Psoas muscle (tissue), 8 donors: ENCODE data around the gene RAB30. TPM values are rescaled to one million over a fixed set of nuclear protein-coding genes. Genes with fewer than 3 reads are reported as not detected.

Source experiments
- ATAC-seq, 4 donors: fragments of 200-7000 bp; cut with Tn5 transposase; one replicate each; pipeline ENCODE4 v1.9.1; 2020; ENCODE audit warnings: moderate library complexity in 3 of 4, mild to moderate bottlenecking in 2 of 4
- DNase-seq, 2 donors: peaks; one replicate each; pipeline ENCODE4 v3.0.0-alpha.2; 2020
- H3K27ac ChIP-seq: fragments of 200-600 bp; one replicate; pipeline ENCODE4 v1.8.0; 2022
- H3K27me3 ChIP-seq, 3 donors: fragments of 200-600 bp in 1 of 3; one replicate each; pipeline versions ENCODE4 v1.6.1 to v1.8.0; 2013 to 2022; ENCODE audit warnings: low read length in 2 of 3, mild to moderate bottlenecking in 2 of 3, moderate library complexity in 1 of 3; ENCODE audit not compliant: insufficient read depth in 3 of 3
- H3K36me3 ChIP-seq, 2 donors: fragments of 200-600 bp in 1 of 2; one replicate each; pipeline versions ENCODE4 v1.6.1 to v1.8.0; 2013 to 2022; ENCODE audit warnings: low read depth in 1 of 2, mild to moderate bottlenecking in 1 of 2, moderate library complexity in 1 of 2; ENCODE audit not compliant: insufficient read depth in 1 of 2
- H3K4me1 ChIP-seq: fragments of 200-600 bp; one replicate; pipeline ENCODE4 v1.8.0; 2022
- H3K4me3 ChIP-seq: fragments of 200-600 bp; one replicate; pipeline ENCODE4 v1.8.0; 2022; ENCODE audit warnings: mild to moderate bottlenecking
- H3K9me3 ChIP-seq: fragments of 200-600 bp; one replicate; pipeline ENCODE4 v1.8.0; 2022
- WGBS, 3 donors: extraction: QIAGEN DNeasy Blood & Tissue Kit; methylation state at CpG; one replicate each; pipeline versions ENCODE4 v1.1.6 to v1.1.7; 2013; 5-methylcytosine and 5-hydroxymethylcytosine counted together
- intact Hi-C, 2 donors: fragments of 100-400 bp; cut with DNase I; formaldehyde crosslinking; loops; one replicate each; pipeline versions ENCODE4 v1.11.0 to v1.14.2; 2022
- polyA plus RNA-seq, 3 donors: library from polyadenylated mRNA; stranded (reverse); fragments of 200-250 nt; gene quantifications; one replicate each; pipeline ENCODE4 v1.2.3, GENCODE V29; 2013
- total RNA-seq, 4 donors: library from RNA; stranded (reverse); fragmentation: NEBNext Ultra II Directional in 2 of 4; extraction: Animal tissue kit (Norgen Biotek cat#: 25700) in 2 of 4; gene quantifications; one replicate each; pipeline versions ENCODE4 v1.2.1 to v1.2.4, GENCODE V29; 2021 to 2023
- TF ChIP-seq, protein P1 (sequence below): fragments of 200-600 bp; IDR thresholded peaks from one replicate; pipeline ENCODE4 v1.8.0; 2022; ENCODE audit warnings: antibody characterized with exemption
- donor health status: healthy with polysubstance abuse.
- donor health status: DM: no; HTN: no; CAD: no; lungs with moderate emphysema.
- donor health status: Bipolar disorder and iron deficiency.
- donor health status: healthy.
- donor health status: DM: yes; HTN: yes; CAD: no.
- donor health status: DM: no; HTN: no; CAD: no.
- donor health status: DM: no; HTN: no; CAD: no.
- donor health status: DM: yes; HTN: yes; CAD: no.

RAB30 gene
- total and polyA plus RNA-seq, 7 donors = 3.4 to 89.7 (median 21.5) TPM

DNA sequence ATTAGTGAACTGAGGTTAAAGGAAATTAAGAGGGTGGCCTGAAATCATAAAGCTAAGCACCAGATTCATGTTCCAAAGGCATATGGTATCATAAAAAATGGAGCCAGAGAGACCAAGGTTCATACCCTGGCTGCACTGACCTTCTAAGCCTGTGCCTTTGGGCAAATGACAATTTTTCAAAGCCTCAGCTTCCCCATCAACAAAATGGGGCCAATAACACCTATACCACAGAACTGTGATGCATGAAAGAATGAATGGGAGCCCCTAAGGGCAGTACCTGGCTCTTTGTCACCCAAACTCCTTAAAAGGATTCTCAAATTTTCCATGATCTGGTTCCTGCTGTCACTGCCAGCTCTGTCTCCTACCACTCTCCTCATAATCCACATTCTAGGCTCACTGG, 72.5 kb downstream of the RAB30 start:
- Histone ChIP-seq H3K36me3 (peaks cover 0 to 16% of the 10 kb centered on the region in 2 donors), H3K9me3 (no peaks in the 10 kb centered on the region), H3K27ac (peak overlapping the region; percentile 4), H3K4me3 (no peak overlapping the region), H3K4me1 (peaks cover 78% of the 10 kb centered on the region), H3K27me3 (no peaks in the 10 kb centered on the region)
- TF ChIP-seq, protein P1, sequence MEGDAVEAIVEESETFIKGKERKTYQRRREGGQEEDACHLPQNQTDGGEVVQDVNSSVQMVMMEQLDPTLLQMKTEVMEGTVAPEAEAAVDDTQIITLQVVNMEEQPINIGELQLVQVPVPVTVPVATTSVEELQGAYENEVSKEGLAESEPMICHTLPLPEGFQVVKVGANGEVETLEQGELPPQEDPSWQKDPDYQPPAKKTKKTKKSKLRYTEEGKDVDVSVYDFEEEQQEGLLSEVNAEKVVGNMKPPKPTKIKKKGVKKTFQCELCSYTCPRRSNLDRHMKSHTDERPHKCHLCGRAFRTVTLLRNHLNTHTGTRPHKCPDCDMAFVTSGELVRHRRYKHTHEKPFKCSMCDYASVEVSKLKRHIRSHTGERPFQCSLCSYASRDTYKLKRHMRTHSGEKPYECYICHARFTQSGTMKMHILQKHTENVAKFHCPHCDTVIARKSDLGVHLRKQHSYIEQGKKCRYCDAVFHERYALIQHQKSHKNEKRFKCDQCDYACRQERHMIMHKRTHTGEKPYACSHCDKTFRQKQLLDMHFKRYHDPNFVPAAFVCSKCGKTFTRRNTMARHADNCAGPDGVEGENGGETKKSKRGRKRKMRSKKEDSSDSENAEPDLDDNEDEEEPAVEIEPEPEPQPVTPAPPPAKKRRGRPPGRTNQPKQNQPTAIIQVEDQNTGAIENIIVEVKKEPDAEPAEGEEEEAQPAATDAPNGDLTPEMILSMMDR = no peak
- ATAC-seq = no peak
- DNase-seq = no peak
- intact Hi-C loops = loop anchor here (5.0 kb wide), 2 partner anchors 33 to 73 kb away; partner anchors contain the start of gene RAB30 (in 1 of the 2)

DNA sequence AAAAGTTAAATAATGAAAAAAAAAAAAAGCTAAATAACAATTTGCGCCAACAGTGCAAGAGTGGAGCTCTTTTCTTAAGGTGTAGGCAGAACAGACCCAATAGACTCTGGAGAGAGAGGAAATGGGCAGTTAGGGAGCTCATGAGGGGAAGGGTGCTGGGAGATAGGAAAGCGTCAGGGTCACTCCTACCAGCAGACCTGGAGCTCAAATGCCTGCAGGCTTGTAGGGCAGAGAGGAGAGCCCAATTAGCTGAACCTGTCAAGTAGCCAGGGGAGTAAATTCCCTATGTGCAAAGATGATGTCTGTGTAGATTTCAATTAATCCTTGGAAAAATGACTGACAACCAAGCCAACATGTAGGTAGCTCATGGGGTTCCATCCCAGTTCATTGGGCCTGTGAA, 73.0 kb downstream of the RAB30 start:
- TF ChIP-seq, protein P1 = no peak
- no peak for DNase-seq
- WGBS, 3 donors = 96 to 100% (median 97%) methylated on average over 2 of the region's 2 CpGs
- Histone ChIP-seq H3K9me3 (no peaks in the 10 kb centered on the region), H3K4me1 (peaks cover 73% of the 10 kb centered on the region), H3K4me3 (no peak overlapping the region), H3K27ac (peak overlapping the region; percentile 66), H3K36me3 (peaks cover 0 to 21% of the 10 kb centered on the region in 2 donors), H3K27me3 (no peaks in the 10 kb centered on the region)
- intact Hi-C loops = loop anchor here (5.0 kb wide), 2 partner anchors 34 to 74 kb away; partner anchors contain the start of gene RAB30 (in 1 of the 2)
- ATAC-seq = no peak

DNA sequence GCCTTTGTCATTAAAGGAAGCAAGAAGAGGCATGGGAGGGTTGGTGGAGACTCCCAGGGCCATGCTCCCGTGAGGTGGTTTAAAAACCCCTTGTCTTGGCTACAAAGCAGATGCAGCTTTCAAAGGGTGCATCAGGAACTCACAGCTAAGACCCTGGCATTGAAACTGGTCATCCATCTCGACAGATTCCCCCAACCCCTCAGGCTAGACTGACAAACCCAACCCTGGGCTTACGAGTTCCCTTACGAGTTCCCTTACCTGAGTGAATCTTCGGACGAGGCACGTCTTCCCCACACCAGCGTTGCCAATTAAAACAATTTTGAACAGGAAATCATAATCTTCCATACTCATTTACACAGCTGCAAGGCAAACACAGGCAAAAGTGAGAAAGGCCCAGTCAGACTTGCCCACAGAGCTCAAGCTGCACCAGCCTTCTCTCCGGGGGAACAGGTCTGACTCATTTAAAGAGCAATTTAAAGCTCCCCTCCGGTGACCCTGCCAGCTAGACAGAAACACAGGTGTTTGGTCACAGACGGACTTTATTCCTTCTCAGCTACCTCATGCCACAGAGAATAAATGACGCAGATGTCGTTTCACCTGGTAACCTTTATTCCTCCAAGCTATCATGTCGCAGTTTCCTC, 74.6 kb downstream of the RAB30 start:
- DNase-seq (no peak), ATAC-seq (peak; percentile 68 to 86 (median 80))
- TF ChIP-seq, protein P1 = no peak
- Histone ChIP-seq H3K27ac (peak overlapping the region; percentile 66), H3K27me3 (no peaks in the 10 kb centered on the region), H3K4me3 (peak overlapping the region; percentile 34), H3K9me3 (no peaks in the 10 kb centered on the region), H3K36me3 (peaks cover 0 to 30% of the 10 kb centered on the region in 2 donors), H3K4me1 (peaks cover 65% of the 10 kb centered on the region)
- 56 to 67% (median 58%) methylated on average over 14 of the region's 14 CpGs for WGBS, 3 donors
- intact Hi-C loops = loop anchor here (5.0 kb wide), 2 partner anchors 35 to 75 kb away; partner anchors contain the start of gene RAB30 (in 1 of the 2)

DNA sequence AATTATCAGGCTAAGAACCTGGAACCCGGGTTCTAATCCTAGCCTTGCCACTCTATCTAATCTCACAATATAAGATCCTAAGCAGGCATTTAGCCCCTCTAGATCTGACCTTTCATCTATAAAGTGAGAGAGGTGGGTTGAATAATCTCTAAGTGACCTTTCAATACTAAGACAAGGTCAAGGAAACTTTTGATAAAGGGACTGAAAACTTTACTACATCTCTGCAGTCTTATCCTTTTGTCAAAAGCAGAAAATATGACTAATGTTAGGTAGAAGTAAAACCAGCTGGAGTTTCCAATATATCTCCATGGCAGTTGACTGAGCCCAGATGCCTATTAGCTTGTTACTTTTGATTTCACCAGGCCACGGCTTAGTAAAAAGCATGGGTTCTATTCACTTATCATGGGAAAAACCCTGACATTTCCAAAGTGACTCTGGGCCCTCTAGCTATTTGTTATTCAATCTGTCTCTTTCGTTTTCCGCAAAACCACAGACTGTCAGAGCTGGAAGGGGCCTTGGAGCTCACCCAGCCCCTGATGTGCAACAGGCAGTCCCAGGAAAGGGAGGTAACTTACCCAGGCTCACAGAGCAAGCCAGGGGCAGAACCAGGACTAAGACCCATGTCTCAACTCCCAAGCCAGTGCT, 75.8 kb downstream of the RAB30 start:
- peaks cover 61% of the 10 kb centered on the region for H3K4me1 ChIP-seq
- H3K36me3 ChIP-seq = peaks cover 0 to 34% of the 10 kb centered on the region in 2 donors
- H3K4me3 ChIP-seq = peak overlapping the region; percentile 34
- 50 to 62% (median 62%) methylated on average over 4 of the region's 4 CpGs for WGBS, 3 donors
- intact Hi-C loops = loop anchor here (2.0 to 5.0 kb wide), 3 partner anchors 19 to 76 kb away; partner anchors contain the start of gene RAB30 (in 1 of the 2)
- H3K27me3 ChIP-seq = no peaks in the 10 kb centered on the region
- H3K9me3 ChIP-seq = no peaks in the 10 kb centered on the region
- ATAC-seq (peak; percentile 17 to 65 (median 40)), DNase-seq (peak; percentile 57 to 70)
- TF ChIP-seq, protein P1 = no peak
- H3K27ac ChIP-seq = peak overlapping the region; percentile 66
